Measurements from ENCODE around the gene GIPC1. TPM values are rescaled to one million over a fixed set of nuclear protein-coding genes. Genes with fewer than 3 reads are reported as not detected.

Gene GIPC1
- total RNA-seq, 1 experiment from 2014 or later: 59.4 TPM

- Histone ChIP-seq H3K27ac (ENCODE audit: low read depth, low read length, poor library complexity, severe bottlenecking) (no peak overlapping the region), H3K36me3 (ENCODE audit: insufficient read depth, low read length, poor library complexity, severe bottlenecking) (peaks cover 8% of the 10 kb centered on the region), H3K9me3 (ENCODE audit: low read depth, low read length, poor library complexity, severe bottlenecking) (no peaks in the 10 kb centered on the region), H3K4me3 (ENCODE audit: low read depth, low read length, poor library complexity, severe bottlenecking) (no peak overlapping the region), H3K4me1 (ENCODE audit: insufficient read depth, low read length, poor library complexity, severe bottlenecking) (peaks cover 28% of the 10 kb centered on the region), H3K27me3 (replicated peaks; ENCODE audit: insufficient read depth, low read depth, low read length, poor library complexity) (no peaks in the 10 kb centered on the region)
- BruUV-seq (replicated peaks): no TSS peak
- DNase-seq (ENCODE audit: low spot score): peak; percentile 80
- CTCF ChIA-PET: interaction anchor here (0.5 to 1.4 kb wide), 8 partner anchors 8 to 1640 kb away, joined by 3 to 12 read pairs (median 4); partner anchors contain the start of gene ASF1B
- TF ChIP-seq EZH2 (IDR thresholded peaks at IDR 0.05; ENCODE audit: borderline replicate concordance, low read depth, low read length, poor library complexity, severe bottlenecking): no peak
- TF ChIP-seq CTCF (conservative IDR thresholded peaks at IDR 0.05; ENCODE audit: low read depth, low read length): peak; percentile 99
- intact Hi-C loops (cut with micrococcal nuclease; ENCODE audit: unreplicated experiment): no loop called here
- POLR2A ChIA-PET (ENCODE audit: low non-redundant PET): no interaction called here
Observed at GRCh38 chr19:14472202-14472938, 23.6 kb downstream of the GIPC1 start.

GRCh38 chr19:14471436-14472187, 24.3 kb downstream of the GIPC1 start:
- TF ChIP-seq CTCF (conservative IDR thresholded peaks at IDR 0.05; ENCODE audit: low read depth, low read length) (no peak), EZH2 (IDR thresholded peaks at IDR 0.05; ENCODE audit: borderline replicate concordance, low read depth, low read length, poor library complexity, severe bottlenecking) (no peak)
- peaks cover 20% of the 10 kb centered on the region for H3K4me1 ChIP-seq (ENCODE audit: insufficient read depth, low read length, poor library complexity, severe bottlenecking)
- POLR2A ChIA-PET (ENCODE audit: low non-redundant PET): no interaction called here
- intact Hi-C loops (cut with micrococcal nuclease; ENCODE audit: unreplicated experiment): no loop called here
- H3K36me3 ChIP-seq (ENCODE audit: insufficient read depth, low read length, poor library complexity, severe bottlenecking): peaks cover 10% of the 10 kb centered on the region
- CTCF ChIA-PET: interaction anchor here (0.5 to 1.4 kb wide), 7 partner anchors 9 to 335 kb away, joined by 3 to 11 read pairs (median 4); partner anchors contain the start of gene ASF1B
- no peak for DNase-seq (ENCODE audit: low spot score)
- H3K9me3 ChIP-seq (ENCODE audit: low read depth, low read length, poor library complexity, severe bottlenecking): no peaks in the 10 kb centered on the region
- no peaks in the 10 kb centered on the region for H3K27me3 ChIP-seq (replicated peaks; ENCODE audit: insufficient read depth, low read depth, low read length, poor library complexity)
- H3K27ac ChIP-seq (ENCODE audit: low read depth, low read length, poor library complexity, severe bottlenecking): no peak overlapping the region
- no TSS peak for BruUV-seq (replicated peaks)
- no peak overlapping the region for H3K4me3 ChIP-seq (ENCODE audit: low read depth, low read length, poor library complexity, severe bottlenecking)

GRCh38 chr19:14470031-14470876, 25.7 kb downstream of the GIPC1 start:
- H3K4me1 ChIP-seq (ENCODE audit: insufficient read depth, low read length, poor library complexity, severe bottlenecking): peaks cover 7% of the 10 kb centered on the region
- ChIA-PET CTCF (no interaction called here), POLR2A (ENCODE audit: low non-redundant PET) (no interaction called here)
- TF ChIP-seq CTCF (conservative IDR thresholded peaks at IDR 0.05; ENCODE audit: low read depth, low read length) (no peak), EZH2 (IDR thresholded peaks at IDR 0.05; ENCODE audit: borderline replicate concordance, low read depth, low read length, poor library complexity, severe bottlenecking) (no peak)
- H3K36me3 ChIP-seq (ENCODE audit: insufficient read depth, low read length, poor library complexity, severe bottlenecking): peaks cover 10% of the 10 kb centered on the region
- H3K27me3 ChIP-seq (replicated peaks; ENCODE audit: insufficient read depth, low read depth, low read length, poor library complexity): no peaks in the 10 kb centered on the region
- intact Hi-C loops (cut with micrococcal nuclease; ENCODE audit: unreplicated experiment): no loop called here
- no TSS peak for BruUV-seq (replicated peaks)
- DNase-seq (ENCODE audit: low spot score): no peak
- H3K9me3 ChIP-seq (ENCODE audit: low read depth, low read length, poor library complexity, severe bottlenecking): no peaks in the 10 kb centered on the region
- no peak overlapping the region for H3K27ac ChIP-seq (ENCODE audit: low read depth, low read length, poor library complexity, severe bottlenecking)
- no peak overlapping the region for H3K4me3 ChIP-seq (ENCODE audit: low read depth, low read length, poor library complexity, severe bottlenecking)

Measured in A673 (cell line).